Non-pigmented ciliary epithelial cell (primary cell): Measurements from ENCODE around the gene ITGA1.

ENCODE experiments used
- DNase-seq: peaks from one replicate; pipeline ENCODE4 v3.0.0-alpha.2; 2010; ENCODE audit warnings: low read depth

ITGA1 gene

GRCh38 chr5:52897238-52897614, 109.5 kb downstream of the ITGA1 start:
- no peak for DNase-seq

- no peak for DNase-seq
These were observed 111.4 kb downstream of the ITGA1 start for GRCh38 chr5:52898961-52899680.

- no peak for DNase-seq
These were observed 115.4 kb downstream of the ITGA1 start for GRCh38 chr5:52903142-52903541.

- DNase-seq: no peak
These were observed 118.6 kb downstream of the ITGA1 start for GRCh38 chr5:52906343-52906742.

- no peak for DNase-seq
These were observed 119.1 kb downstream of the ITGA1 start for GRCh38 chr5:52906845-52907244.

GRCh38 chr5:52909192-52909591, 121.5 kb downstream of the ITGA1 start:
- no peak for DNase-seq

- DNase-seq: no peak
These were observed 122.4 kb downstream of the ITGA1 start for GRCh38 chr5:52910071-52910470.

GRCh38 chr5:52915176-52915875, 127.6 kb downstream of the ITGA1 start:
- no peak for DNase-seq

- no peak for DNase-seq
These were observed 133.2 kb downstream of the ITGA1 start for GRCh38 chr5:52920929-52921328.

- DNase-seq: peak; percentile 94
These were observed 134.7 kb downstream of the ITGA1 start for GRCh38 chr5:52922384-52922783.

- no peak for DNase-seq
These were observed 136.7 kb downstream of the ITGA1 start for GRCh38 chr5:52924456-52924855.

- no peak for DNase-seq
These were observed 137.3 kb downstream of the ITGA1 start for GRCh38 chr5:52925001-52925400.

GRCh38 chr5:52928689-52929088, 141.0 kb downstream of the ITGA1 start:
- DNase-seq: no peak

- DNase-seq: no peak
These were observed 150.5 kb downstream of the ITGA1 start for GRCh38 chr5:52938226-52938625.

GRCh38 chr5:52943285-52943684, 155.6 kb downstream of the ITGA1 start:
- no peak for DNase-seq

- DNase-seq: no peak
These were observed 156.1 kb downstream of the ITGA1 start for GRCh38 chr5:52943808-52944207.

GRCh38 chr5:52945040-52945439, 157.3 kb downstream of the ITGA1 start:
- DNase-seq: no peak

GRCh38 chr5:52947208-52947607, 159.5 kb downstream of the ITGA1 start:
- DNase-seq: no peak

- DNase-seq: no peak
These were observed 160.1 kb downstream of the ITGA1 start for GRCh38 chr5:52947851-52948250.

- DNase-seq: peak; percentile 63
These were observed 160.8 kb downstream of the ITGA1 start for GRCh38 chr5:52948418-52949076.

GRCh38 chr5:52950686-52951085, 163.0 kb downstream of the ITGA1 start:
- DNase-seq: no peak

- DNase-seq: no peak
These were observed 164.8 kb downstream of the ITGA1 start for GRCh38 chr5:52952483-52952882.

- no peak for DNase-seq
These were observed 168.3 kb downstream of the ITGA1 start for GRCh38 chr5:52956014-52956413.
